H54 (cell line): ENCODE measurements around the gene SLC7A1.
A peak's percentile ranks its signal among the peaks of the same experiment; 100 is the strongest.

Source experiments
- DNase-seq: peaks from one replicate; pipeline ENCODE4 v3.0.0; 2011; ENCODE audit warnings: low spot score, mixed read lengths; ENCODE audit not compliant: insufficient read length
- FAIRE-seq: peaks from 3 replicates; lab custom pipeline; 2011; peaks lifted over from hg19 to GRCh38; lab: Jason Lieb, UNC
- POLR2A ChIP-seq: IDR thresholded peaks from 2 replicates; pipeline ENCODE4 v1.6.1; 2011; ENCODE audit warnings: low read depth, mild to moderate bottlenecking, low read length

Gene SLC7A1

GRCh38 chr13:29511106-29511796 lies 84.2 kb downstream of the SLC7A1 start:
- FAIRE-seq (no peak), DNase-seq (no peak)
- no peak for TF ChIP-seq POLR2A

DNA sequence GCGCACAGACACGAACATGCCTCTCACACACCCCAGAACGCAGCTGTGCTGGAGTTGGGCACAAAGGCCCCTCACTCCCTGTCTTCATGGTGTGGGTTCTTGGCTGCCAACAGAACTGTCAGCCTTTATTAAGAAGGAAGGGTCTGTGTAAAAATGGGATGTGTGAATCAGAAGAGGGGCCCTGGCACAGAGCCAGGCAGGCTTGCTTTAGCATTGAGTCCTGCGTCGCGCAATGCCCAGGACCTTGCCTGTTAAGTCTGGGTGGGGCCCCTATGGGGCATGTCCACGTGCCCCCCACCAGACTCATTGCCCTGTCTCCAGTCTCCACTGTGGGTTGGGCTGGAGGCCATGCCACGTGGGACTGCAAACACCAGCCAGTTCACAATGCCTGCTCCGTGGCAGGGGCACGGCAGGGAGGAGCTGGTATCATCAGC lies 84.8 kb downstream of the SLC7A1 start:
- no peak for TF ChIP-seq POLR2A
- FAIRE-seq (no peak), DNase-seq (no peak)

- FAIRE-seq, result no peak
- TF ChIP-seq POLR2A, result no peak
Observed at GRCh38 chr13:29509999-29510589, 85.4 kb downstream of the SLC7A1 start.

DNA sequence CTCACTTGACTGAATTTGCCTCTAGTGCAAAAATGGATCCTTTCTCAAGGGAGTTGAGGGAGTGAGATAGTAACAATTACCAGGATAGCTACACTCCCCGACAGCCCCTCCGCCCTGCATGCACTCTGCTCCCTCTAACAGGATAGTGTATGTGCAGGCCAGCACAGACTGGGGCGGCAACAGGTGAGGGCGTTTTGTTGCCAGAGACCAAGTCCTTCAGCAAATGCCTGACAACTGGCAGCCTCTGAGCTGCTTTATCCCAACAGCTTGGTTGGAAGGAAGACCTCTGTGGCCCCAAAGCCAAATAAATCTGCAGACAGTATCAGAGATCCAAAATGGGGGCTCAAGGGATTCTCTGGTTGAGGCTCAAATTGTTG lies 86.6 kb downstream of the SLC7A1 start:
- no peak for DNase-seq
- FAIRE-seq, result no peak
- no peak for TF ChIP-seq POLR2A

More at GRCh38 chr13:29509999-29510589, 85.4 kb downstream of the SLC7A1 start:
- DNase-seq, result no peak

- DNase-seq (peak; percentile 71), FAIRE-seq (peak; percentile 41)
- no peak for TF ChIP-seq POLR2A
Observed at GRCh38 chr13:29508130-29508875, 87.2 kb downstream of the SLC7A1 start.

GRCh38 chr13:29507356-29507755 lies 88.1 kb downstream of the SLC7A1 start:
- DNase-seq (no peak), FAIRE-seq (no peak)
- TF ChIP-seq POLR2A, result no peak

- DNase-seq (no peak), FAIRE-seq (no peak)
- TF ChIP-seq POLR2A, result no peak
Observed at GRCh38 chr13:29505950-29506349, 89.5 kb downstream of the SLC7A1 start.

GRCh38 chr13:29505511-29505910 lies 90.0 kb downstream of the SLC7A1 start:
- no peak for FAIRE-seq

GRCh38 chr13:29504691-29505090 lies 90.8 kb downstream of the SLC7A1 start:
- no peak for TF ChIP-seq POLR2A
- FAIRE-seq, result no peak
- DNase-seq, result no peak

More at GRCh38 chr13:29505511-29505910, 90.0 kb downstream of the SLC7A1 start:
- TF ChIP-seq POLR2A, result no peak
- DNase-seq, result no peak

DNA sequence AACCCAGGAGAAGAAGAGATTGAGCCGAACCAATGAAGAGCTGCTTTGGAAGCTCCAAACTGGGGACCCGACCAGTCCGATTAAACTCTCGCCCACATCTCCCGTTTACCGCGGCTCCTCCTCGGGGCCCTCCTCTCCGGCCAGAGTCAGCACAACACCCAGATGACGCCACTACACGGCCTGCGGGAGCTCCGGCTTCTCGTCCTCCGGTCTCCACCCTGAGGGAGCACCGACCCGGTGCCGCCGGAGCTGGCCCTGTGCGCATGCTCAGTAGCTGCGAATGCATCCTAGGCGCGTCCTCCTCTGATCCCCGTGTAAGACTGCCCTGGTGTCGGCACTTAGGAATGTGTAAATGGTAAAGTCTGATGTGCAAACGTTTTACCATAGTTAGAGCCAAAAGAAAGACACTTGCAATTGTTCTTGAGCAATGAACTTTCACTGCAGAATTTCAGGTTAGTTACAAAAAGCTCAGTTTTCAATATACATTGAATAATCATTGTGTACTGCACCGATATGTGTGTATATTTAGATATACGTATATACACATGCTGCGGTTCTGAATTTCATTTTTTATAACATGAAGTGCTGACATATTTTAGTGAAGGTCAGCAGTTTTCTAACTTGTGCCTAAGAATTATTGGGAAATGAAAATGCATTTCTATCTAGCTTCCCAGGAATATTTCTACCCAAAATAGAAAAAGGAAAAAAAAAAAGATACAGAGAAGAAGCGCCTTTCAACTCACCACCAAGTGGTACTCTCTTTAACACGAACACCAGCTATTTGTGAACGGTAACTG lies 92.2 kb downstream of the SLC7A1 start:
- TF ChIP-seq POLR2A, result no peak
- FAIRE-seq (no peak), DNase-seq (no peak)

DNA sequence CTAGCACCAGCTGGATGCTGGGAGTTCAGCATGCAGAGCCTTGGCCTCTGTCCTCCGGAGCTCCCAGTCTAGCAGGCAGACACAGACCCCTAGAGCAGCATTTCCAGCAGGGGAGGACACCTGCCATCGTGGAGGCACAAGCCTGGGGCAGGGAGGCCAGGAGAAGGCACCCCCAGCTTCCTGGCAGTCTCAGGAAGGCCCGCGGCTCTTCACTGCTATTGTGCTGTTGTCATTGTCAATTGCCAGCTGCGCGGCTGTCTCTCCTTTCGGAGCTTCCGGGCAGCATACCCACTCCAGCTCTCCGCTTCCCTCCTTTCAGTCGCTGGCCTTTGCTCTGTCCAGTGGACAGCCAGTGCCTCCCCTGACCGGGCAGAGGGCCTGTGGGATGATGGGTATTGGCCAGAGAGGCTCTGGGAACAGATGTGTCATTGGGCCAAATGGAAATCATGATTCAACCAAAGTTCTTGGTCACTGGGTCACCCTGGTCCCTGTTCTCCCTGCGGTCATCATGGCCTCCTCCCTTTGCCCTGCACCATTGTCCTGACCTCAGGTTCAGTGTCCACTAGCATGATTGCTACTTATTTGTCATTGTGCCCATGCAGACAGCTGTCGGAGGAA lies 93.0 kb downstream of the SLC7A1 start:
- DNase-seq (no peak), FAIRE-seq (no peak)
- no peak for TF ChIP-seq POLR2A

GRCh38 chr13:29501674-29502073 lies 93.8 kb downstream of the SLC7A1 start:
- no peak for TF ChIP-seq POLR2A
- DNase-seq, result no peak
- FAIRE-seq, result no peak

DNA sequence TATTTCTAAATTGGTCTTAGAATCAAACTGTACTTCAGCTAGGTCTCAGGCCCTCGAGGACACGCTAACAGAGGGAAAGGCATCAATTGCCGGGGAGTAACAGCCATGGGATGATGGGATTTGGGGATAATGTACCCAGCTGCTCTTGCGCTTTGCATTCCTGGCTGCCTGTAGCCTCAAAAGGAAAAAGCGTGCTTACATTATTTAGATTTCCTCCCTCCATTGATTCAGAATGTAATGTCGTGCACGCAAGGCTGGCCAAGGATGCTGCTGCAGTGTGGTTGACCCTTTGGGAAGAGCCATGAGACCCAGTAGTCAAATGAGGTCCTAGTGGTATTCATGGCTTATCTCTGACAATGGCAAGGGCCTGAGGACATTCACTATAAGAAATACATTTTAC lies 95.1 kb downstream of the SLC7A1 start:
- no peak for DNase-seq
- no peak for TF ChIP-seq POLR2A
- FAIRE-seq, result no peak
